Uterus (tissue), 2 donors: Measurements from ENCODE around the gene TMEM87B.

Experiments
- POLR2A ChIP-seq, 2 donors: fragments of 450-650 bp; IDR thresholded peaks; one replicate each; pipeline ENCODE4 v1.6.1; 2016; ENCODE audit warnings: antibody characterized with exemption in 2 of 2, mild to moderate bottlenecking in 1 of 2, moderate library complexity in 1 of 2
- TF ChIP-seq, protein P1 (sequence below), 4 experiments: fragments of 200-600 bp in 2 of 4; fragments of 450-650 bp in 2 of 4; sonication (generic) in 2 of 4; IDR thresholded peaks; one replicate each; pipeline ENCODE4 v1.5.1; 2016 to 2019; ENCODE audit warnings: antibody characterized with exemption in 4 of 4, mild to moderate bottlenecking in 2 of 4, moderate library complexity in 1 of 4

DNA sequence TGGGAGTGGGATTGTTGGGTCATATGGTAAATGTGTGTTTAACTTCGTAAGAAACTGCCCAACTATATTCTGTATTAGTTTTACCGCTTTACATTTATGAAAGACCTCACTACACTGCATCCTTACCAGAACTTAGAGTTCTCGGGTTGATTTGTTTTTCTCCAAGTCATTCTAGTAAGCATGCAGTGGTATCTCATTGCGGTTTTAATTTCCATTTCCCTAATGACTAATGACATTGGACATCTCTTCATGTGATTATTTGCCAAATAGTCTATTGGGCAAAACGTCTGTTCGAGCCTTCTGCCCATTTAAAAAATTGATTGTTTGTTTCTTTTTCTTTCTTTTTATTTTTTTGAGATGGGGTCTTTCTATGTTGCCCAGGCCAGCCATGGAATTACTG, 89.9 kb downstream of the TMEM87B start:
- no peak for TF ChIP-seq POLR2A (IDR thresholded peaks at IDR 0.05)
- TF ChIP-seq, protein P1, sequence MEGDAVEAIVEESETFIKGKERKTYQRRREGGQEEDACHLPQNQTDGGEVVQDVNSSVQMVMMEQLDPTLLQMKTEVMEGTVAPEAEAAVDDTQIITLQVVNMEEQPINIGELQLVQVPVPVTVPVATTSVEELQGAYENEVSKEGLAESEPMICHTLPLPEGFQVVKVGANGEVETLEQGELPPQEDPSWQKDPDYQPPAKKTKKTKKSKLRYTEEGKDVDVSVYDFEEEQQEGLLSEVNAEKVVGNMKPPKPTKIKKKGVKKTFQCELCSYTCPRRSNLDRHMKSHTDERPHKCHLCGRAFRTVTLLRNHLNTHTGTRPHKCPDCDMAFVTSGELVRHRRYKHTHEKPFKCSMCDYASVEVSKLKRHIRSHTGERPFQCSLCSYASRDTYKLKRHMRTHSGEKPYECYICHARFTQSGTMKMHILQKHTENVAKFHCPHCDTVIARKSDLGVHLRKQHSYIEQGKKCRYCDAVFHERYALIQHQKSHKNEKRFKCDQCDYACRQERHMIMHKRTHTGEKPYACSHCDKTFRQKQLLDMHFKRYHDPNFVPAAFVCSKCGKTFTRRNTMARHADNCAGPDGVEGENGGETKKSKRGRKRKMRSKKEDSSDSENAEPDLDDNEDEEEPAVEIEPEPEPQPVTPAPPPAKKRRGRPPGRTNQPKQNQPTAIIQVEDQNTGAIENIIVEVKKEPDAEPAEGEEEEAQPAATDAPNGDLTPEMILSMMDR (IDR thresholded peaks at IDR 0.05): no peak
